Tibial nerve (tissue), 4 donors: Measurements from ENCODE around the gene TUBE1.

Experiments used
- CTCF ChIP-seq, 5 experiments: fragments of 200-600 bp in 3 of 5; fragments of 450-650 bp in 2 of 5; sonication (generic) in 3 of 5; IDR thresholded peaks; one replicate each; pipeline ENCODE4 v1.5.1; 2016 to 2019; ENCODE audit warnings: antibody characterized with exemption in 5 of 5, mild to moderate bottlenecking in 3 of 5, moderate library complexity in 2 of 5
- EP300 ChIP-seq, 2 donors: sonication (generic); formaldehyde crosslinking; IDR thresholded peaks; one replicate each; pipeline ENCODE4 v1.6.1; 2017; ENCODE audit warnings: antibody characterized with exemption in 2 of 2, mild to moderate bottlenecking in 1 of 2
- POLR2A ChIP-seq, 2 donors: fragments of 450-650 bp; IDR thresholded peaks; one replicate each; pipeline ENCODE4 v1.6.1; 2017; ENCODE audit warnings: antibody characterized with exemption in 2 of 2, mild to moderate bottlenecking in 2 of 2, moderate library complexity in 2 of 2

- no peak for TF ChIP-seq POLR2A (IDR thresholded peaks at IDR 0.05)
- TF ChIP-seq CTCF (IDR thresholded peaks at IDR 0.05), result no peak
- TF ChIP-seq EP300 (IDR thresholded peaks at IDR 0.05), result no peak
Measured at GRCh38 chr6:112062966-112063365, 24.3 kb downstream of the TUBE1 start.
